ENCODE data around the gene EPB41L4A.

DNA sequence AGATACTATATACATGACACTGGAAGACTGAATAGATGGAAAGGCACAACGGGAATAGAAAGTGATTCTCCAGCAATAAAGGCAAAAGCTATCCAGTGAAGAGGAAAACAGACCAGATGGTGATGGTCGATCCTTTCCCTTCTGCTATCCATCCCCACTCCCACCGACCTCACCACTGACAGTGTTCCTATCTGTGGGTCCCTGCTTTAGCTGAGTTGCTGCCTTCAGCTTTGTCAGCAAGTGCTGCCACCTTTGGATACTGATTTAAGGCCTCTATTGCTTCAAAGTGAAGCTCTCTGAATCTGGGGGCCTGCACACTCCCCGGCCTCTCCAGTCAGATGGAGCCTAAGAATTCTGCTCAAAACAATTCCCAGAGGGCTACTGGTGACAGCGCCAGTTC is 32.3 kb downstream of the EPB41L4A start:
- TF ChIP-seq FOXM1 (IDR thresholded peaks at IDR 0.05; ENCODE audit: borderline replicate concordance, low read depth) (no peak), TAF1 (IDR thresholded peaks at IDR 0.05; ENCODE audit: low read depth) (no peak), EP300 (IDR thresholded peaks at IDR 0.05; ENCODE audit: borderline replicate concordance) (no peak), EGR1 (IDR thresholded peaks at IDR 0.05) (no peak), RAD21 (IDR thresholded peaks at IDR 0.05; ENCODE audit: low read depth) (no peak), ZBTB7A (IDR thresholded peaks at IDR 0.05; ENCODE audit: low read depth) (no peak), TEAD4 (IDR thresholded peaks at IDR 0.05) (no peak), REST (IDR thresholded peaks at IDR 0.05; ENCODE audit: low read depth) (no peak), TCF12 (IDR thresholded peaks at IDR 0.05; ENCODE audit: low read depth) (no peak), CREB1 (IDR thresholded peaks at IDR 0.05; ENCODE audit: low read depth) (no peak)
- TF ChIP-seq, protein P1, sequence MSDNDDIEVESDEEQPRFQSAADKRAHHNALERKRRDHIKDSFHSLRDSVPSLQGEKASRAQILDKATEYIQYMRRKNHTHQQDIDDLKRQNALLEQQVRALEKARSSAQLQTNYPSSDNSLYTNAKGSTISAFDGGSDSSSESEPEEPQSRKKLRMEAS (IDR thresholded peaks at IDR 0.05), result no peak

Measured in Ishikawa (cell line).